Ascending aorta (tissue), 2 donors: ENCODE measurements around the gene SMIM17. TPM values are rescaled to one million over a fixed set of nuclear protein-coding genes. Genes with fewer than 3 reads are reported as not detected.

ENCODE experiments used
- DNase-seq, 2 donors: peaks; one replicate each; pipeline ENCODE4 v3.0.0-alpha.2; 2019; ENCODE audit warnings: low spot score in 2 of 2
- H3K27ac ChIP-seq, 2 donors: fragments of 200-600 bp; sonication (generic); one replicate each; pipeline ENCODE4 v1.5.1; 2016 to 2017; ENCODE audit warnings: mild to moderate bottlenecking in 1 of 2
- H3K27me3 ChIP-seq: fragments of 200-600 bp; sonication (generic); one replicate; pipeline ENCODE4 v1.5.1; 2017
- H3K36me3 ChIP-seq, 2 donors: fragments of 200-600 bp; sonication (generic); one replicate each; pipeline ENCODE4 v1.5.1; 2016
- H3K4me1 ChIP-seq, 2 donors: fragments of 200-600 bp; sonication (generic); one replicate each; pipeline ENCODE4 v1.5.1; 2016 to 2017; ENCODE audit warnings: mild to moderate bottlenecking in 1 of 2
- H3K4me3 ChIP-seq, 2 donors: fragments of 200-600 bp; sonication (generic); one replicate each; pipeline ENCODE4 v1.5.1; 2016 to 2017; ENCODE audit warnings: mild to moderate bottlenecking in 1 of 2
- H3K9me3 ChIP-seq, 2 donors: fragments of 200-600 bp; sonication (generic); one replicate each; pipeline ENCODE4 v1.5.1; 2016
- CTCF ChIP-seq, 3 experiments: fragments of 200-600 bp in 2 of 3; fragments of 450-650 bp in 1 of 3; sonication (generic) in 2 of 3; IDR thresholded peaks; one replicate each; pipeline ENCODE4 v1.5.1; 2016 to 2019; ENCODE audit warnings: antibody characterized with exemption in 3 of 3, mild to moderate bottlenecking in 1 of 3, moderate library complexity in 1 of 3
- intact Hi-C: fragments of 100-400 bp; cut with DNase I; formaldehyde crosslinking; loops from one replicate; pipeline ENCODE4 v1.15.1; 2023
- total RNA-seq: library from RNA; depleted of rRNA; stranded (reverse); fragments of >200 nt; gene quantifications from one replicate; pipeline ENCODE4 v1.1.0, GENCODE V29; 2016

The SMIM17 gene
- total RNA-seq, 1 donor from 2014 or later, result not detected

- DNase-seq, result no peak
- no peak overlapping the region for H3K27ac ChIP-seq
- H3K4me3 ChIP-seq, result no peak overlapping the region
- H3K27me3 ChIP-seq, result no peaks in the 10 kb centered on the region
- H3K4me1 ChIP-seq, result no peaks in the 10 kb centered on the region
- no peaks in the 10 kb centered on the region for H3K36me3 ChIP-seq
- intact Hi-C loops, result no loop called here
- TF ChIP-seq CTCF (IDR thresholded peaks at IDR 0.05), result no peak
- no peaks in the 10 kb centered on the region for H3K9me3 ChIP-seq
These were observed 49.4 kb downstream of the SMIM17 start for GRCh38 chr19:56692206-56692895.

GRCh38 chr19:56699552-56699951 lies 56.6 kb downstream of the SMIM17 start:
- Histone ChIP-seq H3K9me3 (peaks cover 0 to 8% of the 10 kb centered on the region in 2 donors), H3K4me1 (no peaks in the 10 kb centered on the region), H3K27me3 (no peaks in the 10 kb centered on the region), H3K27ac (no peak overlapping the region), H3K4me3 (no peak overlapping the region), H3K36me3 (no peaks in the 10 kb centered on the region)
- no peak for TF ChIP-seq CTCF (IDR thresholded peaks at IDR 0.05)
- DNase-seq, result no peak
- intact Hi-C loops, result no loop called here

- Histone ChIP-seq H3K27ac (no peak overlapping the region), H3K4me1 (no peaks in the 10 kb centered on the region), H3K4me3 (no peak overlapping the region), H3K36me3 (no peaks in the 10 kb centered on the region), H3K9me3 (peaks cover 0 to 9% of the 10 kb centered on the region in 2 donors), H3K27me3 (no peaks in the 10 kb centered on the region)
- intact Hi-C loops, result no loop called here
- TF ChIP-seq CTCF (IDR thresholded peaks at IDR 0.05), result no peak
- no peak for DNase-seq
These were observed 58.9 kb downstream of the SMIM17 start for GRCh38 chr19:56701895-56702294.

GRCh38 chr19:56705939-56706338 lies 63.0 kb downstream of the SMIM17 start:
- Histone ChIP-seq H3K27me3 (no peaks in the 10 kb centered on the region), H3K4me1 (no peaks in the 10 kb centered on the region), H3K36me3 (peaks cover 0 to 4% of the 10 kb centered on the region in 2 donors), H3K9me3 (peaks cover 0 to 9% of the 10 kb centered on the region in 2 donors), H3K4me3 (no peak overlapping the region), H3K27ac (no peak overlapping the region)
- TF ChIP-seq CTCF (IDR thresholded peaks at IDR 0.05), result no peak
- no peak for DNase-seq
- intact Hi-C loops, result no loop called here

Other genes with a start within 250 kb of the SMIM17 start
- gene ZNF582, start 249.6 kb upstream of the SMIM17 start, total RNA-seq, result 0.43 TPM
- 0.21 TPM for gene ZNF583, start 238.8 kb upstream of the SMIM17 start, total RNA-seq
- 2.2 TPM for gene ZNF667, start 165.8 kb upstream of the SMIM17 start, total RNA-seq
- 4.8 TPM for gene ZNF471, start 135.3 kb upstream of the SMIM17 start, total RNA-seq
- gene ZFP28, start 104.2 kb upstream of the SMIM17 start, total RNA-seq, result 20.1 TPM
- 0.21 TPM for gene ZNF470, start 75.7 kb upstream of the SMIM17 start, total RNA-seq
- gene ZNF71, start 47.9 kb upstream of the SMIM17 start, total RNA-seq, result 30.5 TPM
- gene ZNF835, start 28.6 kb downstream of the SMIM17 start, total RNA-seq, result 4.0 TPM
- gene PEG3, start 197.6 kb downstream of the SMIM17 start, total RNA-seq, result 6.1 TPM
- not detected for gene ZIM2, start 197.6 kb downstream of the SMIM17 start, total RNA-seq